Measurements from ENCODE around the gene ECE2. TPM values are rescaled to one million over a fixed set of nuclear protein-coding genes. Genes with fewer than 3 reads are reported as not detected.

ECE2 gene
- total and polyA plus RNA-seq, 2 experiments from 2014 or later = not detected

GRCh38 chr3:184296616-184297015 lies 20.8 kb downstream of the ECE2 start:
- no peak overlapping the region for H3K27ac ChIP-seq
- no peak for DNase-seq (ENCODE audit: low read depth in 1 of 2, low spot score in 1 of 2)

GRCh38 chr3:184298759-184299487 lies 23.1 kb downstream of the ECE2 start, which contains the start of gene PSMD2:
PSMD2 (plus strand) TSS chr3:184299241; CDS start chr3:184299267, 26 bp downstream.
- Histone ChIP-seq H3K4me3 (peak within 1 kb of the TSS; percentile 72), H3K9me3 (ENCODE audit: low read depth) (no peaks in the 10 kb centered on the region), H3K27ac (peak within 1 kb of the TSS; percentile 86), H3K4me1 (ENCODE audit: low read depth) (peaks cover 9% of the 10 kb centered on the region), H3K36me3 (peaks cover 35% of the 10 kb centered on the region), H3K27me3 (no peaks in the 10 kb centered on the region)
- TF ChIP-seq CTCF (IDR thresholded peaks at IDR 0.05; ENCODE audit: low read depth, low read length) = no peak
- peak; percentile 98 to 99 for DNase-seq (ENCODE audit: low read depth in 1 of 2, low spot score in 1 of 2)

More at GRCh38 chr3:184296616-184297015, 20.8 kb downstream of the ECE2 start:
- no peaks in the 10 kb centered on the region for H3K27me3 ChIP-seq
- no peak for TF ChIP-seq CTCF (IDR thresholded peaks at IDR 0.05; ENCODE audit: low read depth, low read length)
- H3K4me3 ChIP-seq = no peak overlapping the region
- no peaks in the 10 kb centered on the region for H3K9me3 ChIP-seq (ENCODE audit: low read depth)
- H3K36me3 ChIP-seq = peaks cover 12% of the 10 kb centered on the region
- peaks cover 9% of the 10 kb centered on the region for H3K4me1 ChIP-seq (ENCODE audit: low read depth)

GRCh38 chr3:184299488-184300377 lies 23.9 kb downstream of the ECE2 start:
- no peaks in the 10 kb centered on the region for H3K27me3 ChIP-seq
- peak in 1 of 2 donors; percentile 32 for DNase-seq (ENCODE audit: low read depth in 1 of 2, low spot score in 1 of 2)
- peaks cover 9% of the 10 kb centered on the region for H3K4me1 ChIP-seq (ENCODE audit: low read depth)
- peak overlapping the region; percentile 79 for H3K27ac ChIP-seq
- peaks cover 42% of the 10 kb centered on the region for H3K36me3 ChIP-seq
- H3K9me3 ChIP-seq (ENCODE audit: low read depth) = no peaks in the 10 kb centered on the region
- H3K4me3 ChIP-seq = peak overlapping the region; percentile 72
- no peak for TF ChIP-seq CTCF (IDR thresholded peaks at IDR 0.05; ENCODE audit: low read depth, low read length)

GRCh38 chr3:184300378-184300720 lies 24.5 kb downstream of the ECE2 start:
- Histone ChIP-seq H3K4me3 (peak overlapping the region; percentile 72), H3K9me3 (ENCODE audit: low read depth) (no peaks in the 10 kb centered on the region), H3K36me3 (peaks cover 46% of the 10 kb centered on the region), H3K4me1 (ENCODE audit: low read depth) (peaks cover 9% of the 10 kb centered on the region), H3K27me3 (no peaks in the 10 kb centered on the region), H3K27ac (no peak overlapping the region)
- no peak for DNase-seq (ENCODE audit: low read depth in 1 of 2, low spot score in 1 of 2)
- TF ChIP-seq CTCF (IDR thresholded peaks at IDR 0.05; ENCODE audit: low read depth, low read length) = no peak

- TF ChIP-seq CTCF (IDR thresholded peaks at IDR 0.05; ENCODE audit: low read depth, low read length) = peak; percentile 28
- no peaks in the 10 kb centered on the region for H3K4me1 ChIP-seq (ENCODE audit: low read depth)
- H3K4me3 ChIP-seq = no peak overlapping the region
- peak in 1 of 2 donors; percentile 39 for DNase-seq (ENCODE audit: low read depth in 1 of 2, low spot score in 1 of 2)
- H3K36me3 ChIP-seq = peaks cover 72% of the 10 kb centered on the region
- no peak overlapping the region for H3K27ac ChIP-seq
- H3K9me3 ChIP-seq (ENCODE audit: low read depth) = no peaks in the 10 kb centered on the region
- H3K27me3 ChIP-seq = no peaks in the 10 kb centered on the region
These were observed 29.8 kb downstream of the ECE2 start for GRCh38 chr3:184305577-184305976.

Data from cardiac muscle cell (in vitro differentiated cells and primary cell).